ENCODE results near the gene NBPF3.

DNA sequence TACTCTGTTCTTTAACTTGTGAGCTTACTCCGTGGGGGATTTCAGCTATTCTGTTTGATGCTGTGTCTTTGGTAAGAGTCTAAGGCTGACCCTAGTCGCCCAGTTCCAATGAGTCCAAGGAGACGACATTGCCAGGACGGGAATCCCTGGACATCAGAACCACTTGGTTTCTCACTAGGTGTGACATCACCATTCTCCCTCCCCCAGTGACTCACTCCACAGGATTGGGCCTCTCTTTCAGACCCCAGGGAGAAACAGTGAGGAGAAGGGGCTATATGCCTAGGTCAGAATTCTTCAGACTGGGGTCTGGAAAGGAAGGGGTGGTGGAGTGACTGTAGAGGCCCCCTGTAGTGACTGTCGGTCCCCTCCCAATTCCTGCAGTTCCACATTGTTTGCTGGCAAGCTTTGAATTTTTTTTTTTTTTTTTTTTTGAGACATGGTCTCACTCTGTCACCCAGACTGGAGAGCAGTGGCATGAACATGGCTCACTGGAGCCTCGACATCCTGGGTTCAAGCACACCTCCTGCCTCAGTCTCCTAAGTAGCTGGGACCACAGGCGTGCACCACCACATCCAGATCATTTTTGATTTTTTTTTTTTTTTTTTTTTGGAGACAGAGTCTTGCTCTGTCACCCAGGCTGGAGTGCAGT is 90.6 kb downstream of the NBPF3 start:
- TF ChIP-seq, protein P1, sequence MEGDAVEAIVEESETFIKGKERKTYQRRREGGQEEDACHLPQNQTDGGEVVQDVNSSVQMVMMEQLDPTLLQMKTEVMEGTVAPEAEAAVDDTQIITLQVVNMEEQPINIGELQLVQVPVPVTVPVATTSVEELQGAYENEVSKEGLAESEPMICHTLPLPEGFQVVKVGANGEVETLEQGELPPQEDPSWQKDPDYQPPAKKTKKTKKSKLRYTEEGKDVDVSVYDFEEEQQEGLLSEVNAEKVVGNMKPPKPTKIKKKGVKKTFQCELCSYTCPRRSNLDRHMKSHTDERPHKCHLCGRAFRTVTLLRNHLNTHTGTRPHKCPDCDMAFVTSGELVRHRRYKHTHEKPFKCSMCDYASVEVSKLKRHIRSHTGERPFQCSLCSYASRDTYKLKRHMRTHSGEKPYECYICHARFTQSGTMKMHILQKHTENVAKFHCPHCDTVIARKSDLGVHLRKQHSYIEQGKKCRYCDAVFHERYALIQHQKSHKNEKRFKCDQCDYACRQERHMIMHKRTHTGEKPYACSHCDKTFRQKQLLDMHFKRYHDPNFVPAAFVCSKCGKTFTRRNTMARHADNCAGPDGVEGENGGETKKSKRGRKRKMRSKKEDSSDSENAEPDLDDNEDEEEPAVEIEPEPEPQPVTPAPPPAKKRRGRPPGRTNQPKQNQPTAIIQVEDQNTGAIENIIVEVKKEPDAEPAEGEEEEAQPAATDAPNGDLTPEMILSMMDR (IDR thresholded peaks at IDR 0.05) = no peak
- no peak for TF ChIP-seq POLR2AphosphoS5 (IDR thresholded peaks at IDR 0.05)
- no peak for TF ChIP-seq EP300 (IDR thresholded peaks at IDR 0.05)

Measured in gastroesophageal sphincter (tissue), 3 donors.